Esophagus squamous epithelium (tissue), 5 donors: ENCODE results near the gene LIMK2. TPM values are rescaled to one million over a fixed set of nuclear protein-coding genes. Genes with fewer than 3 reads are reported as not detected.
A peak's percentile ranks its signal among the peaks of the same experiment; 100 is the strongest.

ENCODE experiments used
- DNase-seq: peaks from one replicate; lab custom pipeline; 2025; lab: John Stamatoyannopoulos, UW
- H3K27ac ChIP-seq, 4 donors: fragments of 200-600 bp; sonication (generic); one replicate each; pipeline ENCODE4 v1.5.1; 2016 to 2019; ENCODE audit warnings: mild to moderate bottlenecking in 1 of 4
- H3K27me3 ChIP-seq, 4 donors: fragments of 200-600 bp; sonication (generic); 1 replicate in 3 of 4; 2 replicates in 1 of 4; pipeline versions ENCODE4 v1.5.1 to v1.6.0; 2017 to 2021; ENCODE audit warnings: antibody characterized with exemption in 1 of 4
- H3K36me3 ChIP-seq, 3 donors: fragments of 200-600 bp; sonication (generic); one replicate each; pipeline ENCODE4 v1.5.1; 2016 to 2019
- H3K4me1 ChIP-seq, 3 donors: fragments of 200-600 bp; sonication (generic); one replicate each; pipeline ENCODE4 v1.5.1; 2017 to 2019
- H3K4me3 ChIP-seq, 4 donors: fragments of 200-600 bp; sonication (generic); 1 replicate in 3 of 4; 2 replicates in 1 of 4; pipeline ENCODE4 v1.5.1; 2016 to 2019; ENCODE audit warnings: mild to moderate bottlenecking in 2 of 4, moderate library complexity in 1 of 4
- H3K9me3 ChIP-seq, 3 donors: fragments of 200-600 bp; sonication (generic); one replicate each; pipeline ENCODE4 v1.5.1; 2016 to 2019
- POLR2A ChIP-seq, 4 donors: fragments of 450-650 bp; IDR thresholded peaks; one replicate each; pipeline ENCODE4 v1.6.1; 2017; ENCODE audit warnings: antibody characterized with exemption in 4 of 4, mild to moderate bottlenecking in 4 of 4, moderate library complexity in 3 of 4
- WGBS, 2 donors: methylation state at CpG; one replicate each; pipeline ENCODE4 v1.1.5; 2018; 5-methylcytosine and 5-hydroxymethylcytosine counted together
- intact Hi-C: fragments of 100-400 bp; cut with DNase I; formaldehyde crosslinking; loops from one replicate; pipeline ENCODE4 v1.15.0; 2022
- total RNA-seq, 4 donors: library from RNA; depleted of rRNA; stranded (reverse); fragments of >200 nt; gene quantifications; one replicate each; pipeline ENCODE4 v1.1.0, GENCODE V29; 2016
- TF ChIP-seq, protein P1 (sequence below), 6 experiments: fragments of 450-650 bp in 4 of 6; fragments of 200-600 bp in 2 of 6; sonication (generic) in 2 of 6; IDR thresholded peaks; one replicate each; pipeline ENCODE4 v1.5.1; 2016 to 2019; ENCODE audit warnings: antibody characterized with exemption in 6 of 6, mild to moderate bottlenecking in 4 of 6, moderate library complexity in 4 of 6
- donor health status: DM: yes; HTN: yes; CAD: no.

Gene LIMK2
- total RNA-seq, 4 donors from 2014 or later = 61.8 to 134 (median 109) TPM

DNA sequence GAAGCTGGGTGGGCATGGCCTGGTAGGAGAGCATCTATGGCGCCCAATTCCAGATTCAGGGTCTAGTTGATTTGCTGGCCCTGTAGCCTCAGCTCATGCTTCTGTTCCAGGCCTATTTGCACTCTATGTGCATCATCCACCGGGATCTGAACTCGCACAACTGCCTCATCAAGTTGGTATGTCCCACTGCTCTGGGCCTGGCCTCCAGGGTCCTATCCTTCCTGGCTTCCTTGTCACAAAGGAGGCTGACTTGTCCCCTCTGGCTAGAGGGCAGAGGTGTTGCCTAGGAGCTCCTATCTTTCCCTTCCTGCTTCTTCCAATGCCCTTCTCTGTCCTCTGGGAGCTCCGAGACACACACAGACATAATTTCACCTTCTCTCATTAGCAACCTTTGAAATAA, 58.9 kb downstream of the LIMK2 start:
- intact Hi-C loops = no loop called here
- no peak overlapping the region for H3K4me3 ChIP-seq
- no peaks in the 10 kb centered on the region for H3K9me3 ChIP-seq
- TF ChIP-seq, protein P1, sequence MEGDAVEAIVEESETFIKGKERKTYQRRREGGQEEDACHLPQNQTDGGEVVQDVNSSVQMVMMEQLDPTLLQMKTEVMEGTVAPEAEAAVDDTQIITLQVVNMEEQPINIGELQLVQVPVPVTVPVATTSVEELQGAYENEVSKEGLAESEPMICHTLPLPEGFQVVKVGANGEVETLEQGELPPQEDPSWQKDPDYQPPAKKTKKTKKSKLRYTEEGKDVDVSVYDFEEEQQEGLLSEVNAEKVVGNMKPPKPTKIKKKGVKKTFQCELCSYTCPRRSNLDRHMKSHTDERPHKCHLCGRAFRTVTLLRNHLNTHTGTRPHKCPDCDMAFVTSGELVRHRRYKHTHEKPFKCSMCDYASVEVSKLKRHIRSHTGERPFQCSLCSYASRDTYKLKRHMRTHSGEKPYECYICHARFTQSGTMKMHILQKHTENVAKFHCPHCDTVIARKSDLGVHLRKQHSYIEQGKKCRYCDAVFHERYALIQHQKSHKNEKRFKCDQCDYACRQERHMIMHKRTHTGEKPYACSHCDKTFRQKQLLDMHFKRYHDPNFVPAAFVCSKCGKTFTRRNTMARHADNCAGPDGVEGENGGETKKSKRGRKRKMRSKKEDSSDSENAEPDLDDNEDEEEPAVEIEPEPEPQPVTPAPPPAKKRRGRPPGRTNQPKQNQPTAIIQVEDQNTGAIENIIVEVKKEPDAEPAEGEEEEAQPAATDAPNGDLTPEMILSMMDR (IDR thresholded peaks at IDR 0.05) = no peak
- TF ChIP-seq POLR2A (IDR thresholded peaks at IDR 0.05) = no peak
- 89 to 93% methylated on average over 4 of the region's 4 CpGs for WGBS, 2 donors
- peaks cover 0 to 41% (median 8%) of the 10 kb centered on the region in 3 donors for H3K4me1 ChIP-seq
- peaks cover 27 to 100% (median 43%) of the 10 kb centered on the region in 3 donors for H3K36me3 ChIP-seq
- H3K27ac ChIP-seq = no peak overlapping the region
- DNase-seq = no peak
- no peaks in the 10 kb centered on the region for H3K27me3 ChIP-seq

DNA sequence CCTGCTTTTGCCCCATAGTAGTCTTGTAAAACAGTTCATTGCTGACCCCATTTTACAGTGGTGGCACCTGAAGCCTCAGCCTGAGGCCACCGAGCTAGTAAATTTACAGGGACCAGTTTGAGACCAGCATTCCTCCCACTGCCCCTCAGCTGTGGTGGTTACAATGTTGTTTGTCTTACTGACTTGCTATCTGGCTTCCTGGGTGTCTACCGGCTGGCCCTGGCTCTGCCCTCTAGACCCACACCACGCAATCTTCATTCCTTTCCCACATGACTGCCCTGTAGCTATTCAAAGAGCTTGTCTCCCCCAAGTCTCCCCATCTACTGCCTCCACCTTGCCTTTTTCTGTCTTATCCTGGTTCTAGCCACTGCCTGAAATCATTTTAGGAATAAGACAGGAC, 59.4 kb downstream of the LIMK2 start:
- Histone ChIP-seq H3K27ac (peak overlapping the region in 1 of 4 donors; percentile 30), H3K27me3 (no peaks in the 10 kb centered on the region), H3K4me1 (peaks cover 0 to 43% (median 8%) of the 10 kb centered on the region in 3 donors), H3K36me3 (peaks cover 24 to 100% (median 43%) of the 10 kb centered on the region in 3 donors), H3K4me3 (no peak overlapping the region), H3K9me3 (no peaks in the 10 kb centered on the region)
- intact Hi-C loops = no loop called here
- WGBS, 2 donors = 76 to 88% methylated on average over 3 of the region's 3 CpGs
- no peak for TF ChIP-seq POLR2A (IDR thresholded peaks at IDR 0.05)
- TF ChIP-seq, protein P1 (IDR thresholded peaks at IDR 0.05) = no peak
- no peak for DNase-seq

DNA sequence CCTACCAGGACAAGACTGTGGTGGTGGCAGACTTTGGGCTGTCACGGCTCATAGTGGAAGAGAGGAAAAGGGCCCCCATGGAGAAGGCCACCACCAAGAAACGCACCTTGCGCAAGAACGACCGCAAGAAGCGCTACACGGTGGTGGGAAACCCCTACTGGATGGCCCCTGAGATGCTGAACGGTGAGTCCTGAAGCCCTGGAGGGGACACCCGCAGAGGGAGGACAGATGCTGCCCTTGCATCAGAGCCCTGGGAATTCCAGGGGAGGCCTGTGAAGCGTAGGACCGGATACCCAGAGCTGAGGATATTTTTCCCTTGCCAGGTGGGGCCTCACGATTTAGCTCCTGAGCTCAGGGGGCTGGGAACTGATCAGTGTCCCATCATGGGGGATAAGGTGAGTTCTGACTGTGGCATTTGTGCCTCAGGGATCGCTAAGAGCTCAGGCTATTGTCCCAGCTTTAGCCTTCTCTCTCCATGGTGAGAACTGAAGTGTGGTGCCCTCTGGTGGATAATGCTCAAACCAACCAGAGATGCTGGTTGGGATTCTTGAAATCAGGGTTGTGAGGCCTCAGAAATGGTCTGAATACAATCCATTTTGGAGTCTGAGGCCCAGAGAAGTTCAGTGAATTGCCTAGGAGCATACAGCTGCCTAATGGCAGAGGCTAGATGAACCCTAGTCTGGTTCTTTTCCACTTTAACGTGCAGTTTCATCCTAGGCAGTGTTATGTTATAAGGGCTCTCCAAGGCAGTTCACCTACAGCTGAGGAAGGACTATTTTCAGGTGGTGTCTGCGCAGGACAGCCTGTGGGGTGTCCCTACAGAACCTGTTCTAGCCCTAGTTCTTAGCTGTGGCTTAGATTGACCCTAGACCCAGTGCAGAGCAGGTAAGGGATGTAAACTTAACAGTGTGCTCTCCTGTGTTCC, 60.7 kb downstream of the LIMK2 start:
- no peak overlapping the region for H3K4me3 ChIP-seq
- TF ChIP-seq POLR2A (IDR thresholded peaks at IDR 0.05) = no peak
- TF ChIP-seq, protein P1 (IDR thresholded peaks at IDR 0.05) = peak; percentile 57 to 77 (median 70)
- no peaks in the 10 kb centered on the region for H3K27me3 ChIP-seq
- peaks cover 0 to 48% (median 8%) of the 10 kb centered on the region in 3 donors for H3K4me1 ChIP-seq
- peak overlapping the region in 2 of 4 donors; percentile 45 to 46 for H3K27ac ChIP-seq
- WGBS, 2 donors = 57 to 61% methylated on average over 6 to 14 of the region's 15 CpGs
- DNase-seq = no peak
- H3K36me3 ChIP-seq = peaks cover 17 to 100% (median 45%) of the 10 kb centered on the region in 3 donors
- no peaks in the 10 kb centered on the region for H3K9me3 ChIP-seq
- intact Hi-C loops = no loop called here

DNA sequence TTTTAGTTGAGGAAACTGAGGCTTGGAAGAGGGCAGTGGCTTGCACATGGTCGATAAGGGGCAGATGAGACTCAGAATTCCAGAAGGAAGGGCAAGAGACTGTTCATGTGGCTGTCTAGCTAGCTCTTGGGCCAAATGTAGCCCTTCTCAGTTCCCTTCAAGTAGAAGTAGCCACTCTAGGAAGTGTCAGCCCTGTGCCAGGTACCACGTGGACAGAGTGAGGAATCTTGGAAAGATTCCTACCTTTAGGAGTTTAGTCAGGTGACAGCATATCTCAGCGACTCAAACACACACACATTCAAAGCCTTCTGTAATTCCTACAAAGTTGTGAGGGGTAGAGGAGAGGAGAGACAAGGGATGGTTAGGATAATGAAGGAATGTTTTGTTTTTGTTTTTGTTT, 61.9 kb downstream of the LIMK2 start:
- Histone ChIP-seq H3K27me3 (no peaks in the 10 kb centered on the region), H3K4me3 (no peak overlapping the region), H3K9me3 (no peaks in the 10 kb centered on the region), H3K27ac (peak overlapping the region in 2 of 4 donors; percentile 70 to 74), H3K36me3 (peaks cover 14 to 100% (median 50%) of the 10 kb centered on the region in 3 donors), H3K4me1 (peaks cover 4 to 60% (median 8%) of the 10 kb centered on the region in 3 donors)
- DNase-seq = no peak
- no peak for TF ChIP-seq POLR2A (IDR thresholded peaks at IDR 0.05)
- TF ChIP-seq, protein P1 (IDR thresholded peaks at IDR 0.05) = no peak
- 59 to 72% methylated on average over 2 of the region's 3 CpGs for WGBS, 2 donors
- intact Hi-C loops = no loop called here

DNA sequence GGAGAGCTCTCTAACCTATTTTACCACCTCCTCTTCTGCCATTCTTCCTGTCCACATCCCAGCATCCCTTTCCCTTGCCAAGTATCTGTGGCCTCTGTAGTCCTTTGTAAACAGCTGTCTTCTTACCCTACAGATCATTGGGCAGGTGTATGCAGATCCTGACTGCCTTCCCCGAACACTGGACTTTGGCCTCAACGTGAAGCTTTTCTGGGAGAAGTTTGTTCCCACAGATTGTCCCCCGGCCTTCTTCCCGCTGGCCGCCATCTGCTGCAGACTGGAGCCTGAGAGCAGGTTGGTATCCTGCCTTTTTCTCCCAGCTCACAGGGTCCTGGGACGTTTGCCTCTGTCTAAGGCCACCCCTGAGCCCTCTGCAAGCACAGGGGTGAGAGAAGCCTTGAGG, 62.9 kb downstream of the LIMK2 start:
- 76 to 87% methylated on average over 2 to 6 of the region's 6 CpGs for WGBS, 2 donors

More for the DNA sequence above, 62.9 kb downstream of the LIMK2 start:
- Histone ChIP-seq H3K27me3 (no peaks in the 10 kb centered on the region), H3K36me3 (peaks cover 14 to 100% (median 44%) of the 10 kb centered on the region in 3 donors), H3K4me3 (no peak overlapping the region), H3K9me3 (no peaks in the 10 kb centered on the region), H3K27ac (peak overlapping the region; percentile 23 to 74 (median 64)), H3K4me1 (peaks cover 7 to 68% (median 8%) of the 10 kb centered on the region in 3 donors)
- no peak for DNase-seq
- intact Hi-C loops = no loop called here
- TF ChIP-seq, protein P1 (IDR thresholded peaks at IDR 0.05) = no peak
- TF ChIP-seq POLR2A (IDR thresholded peaks at IDR 0.05) = no peak
